Neural progenitor cell (in vitro differentiated cells): ENCODE data around the gene A1CF. TPM values are rescaled to one million over a fixed set of nuclear protein-coding genes. Genes with fewer than 3 reads are reported as not detected.

Experiments used
- DNase-seq: peaks from one replicate; pipeline ENCODE4 v3.0.0-alpha.2; 2016; ENCODE audit warnings: low spot score
- H2AFZ ChIP-seq: fragments of 200-600 bp; sonication (generic); replicated peaks from 2 replicates; pipeline ENCODE4 v1.6.1; 2016; ENCODE audit warnings: antibody characterized with exemption
- H3F3A ChIP-seq: fragments of 200-600 bp; sonication (generic); 2 replicates; pipeline ENCODE4 v1.6.1; 2016; ENCODE audit warnings: antibody characterized with exemption, low read depth
- H3K27ac ChIP-seq: fragments of 200-600 bp; sonication (generic); 2 replicates; pipeline ENCODE4 v1.5.1; 2016; ENCODE audit warnings: mild to moderate bottlenecking
- H3K27me3 ChIP-seq: fragments of 200-600 bp; sonication (generic); 2 replicates; pipeline ENCODE4 v1.6.1; 2016; ENCODE audit warnings: mild to moderate bottlenecking, moderate library complexity
- H3K36me3 ChIP-seq: fragments of 200-600 bp; sonication (generic); 2 replicates; pipeline ENCODE4 v1.5.1; 2016
- H3K4me1 ChIP-seq: fragments of 200-600 bp; sonication (generic); 2 replicates; pipeline ENCODE4 v1.6.1; 2016; ENCODE audit warnings: mixed run types
- H3K4me2 ChIP-seq: fragments of 200-600 bp; sonication (generic); 2 replicates; pipeline ENCODE4 v1.6.1; 2016
- H3K4me3 ChIP-seq: fragments of 200-600 bp; sonication (generic); 2 replicates; pipeline ENCODE4 v1.5.1; 2016
- H3K79me2 ChIP-seq: fragments of 200-600 bp; sonication (generic); 2 replicates; pipeline ENCODE4 v1.6.1; 2016; ENCODE audit warnings: low read depth
- H3K9ac ChIP-seq: fragments of 200-600 bp; sonication (generic); 2 replicates; pipeline ENCODE4 v1.6.1; 2016
- H3K9me3 ChIP-seq: fragments of 200-600 bp; sonication (generic); 2 replicates; pipeline ENCODE4 v1.5.1; 2016; ENCODE audit warnings: low read depth
- H4K20me1 ChIP-seq: fragments of 200-600 bp; sonication (generic); 2 replicates; pipeline ENCODE4 v1.6.1; 2016; ENCODE audit warnings: low read depth
- H3K27ac Mint-ChIP-seq: 3 replicates; pipeline ENCODE4 v1.8.0; 2021; ENCODE audit warnings: mixed read lengths
- H3K27me3 Mint-ChIP-seq: 2 replicates; pipeline ENCODE4 v1.8.0; 2022; ENCODE audit warnings: low read depth, mild to moderate bottlenecking, inconsistent platforms, moderate library complexity, mixed read lengths; ENCODE audit not compliant: insufficient read depth
- H3K36me3 Mint-ChIP-seq: 3 replicates; pipeline ENCODE4 v1.8.0; 2021; ENCODE audit warnings: mixed read lengths
- H3K4me1 Mint-ChIP-seq: 3 replicates; pipeline ENCODE4 v1.8.0; 2021; ENCODE audit warnings: mixed read lengths
- H3K4me3 Mint-ChIP-seq: 3 replicates; pipeline ENCODE4 v1.8.0; 2021; ENCODE audit warnings: mild to moderate bottlenecking, moderate library complexity, mixed read lengths
- H3K9me3 Mint-ChIP-seq: 3 replicates; pipeline ENCODE4 v1.8.0; 2020; ENCODE audit warnings: mixed read lengths
- EZH2 ChIP-seq: fragments of 200-600 bp; sonication (generic); IDR thresholded peaks from 2 replicates; pipeline ENCODE4 v1.6.1; 2017; ENCODE audit warnings: antibody characterized with exemption, mild to moderate bottlenecking, moderate library complexity
- EZH2phosphoT487 ChIP-seq: fragments of 200-600 bp; sonication (generic); IDR thresholded peaks from 2 replicates; pipeline ENCODE4 v1.6.1; 2017; ENCODE audit warnings: antibody characterized with exemption
- total RNA-seq: library from RNA; depleted of rRNA; stranded (reverse); fragments of >200 nt; gene quantifications from 2 replicates; pipeline ENCODE4 v1.2.3, GENCODE V29; 2015; ENCODE audit warnings: low replicate concordance
- TF ChIP-seq, protein P1 (sequence below): fragments of 200-600 bp; sonication (generic); IDR thresholded peaks from 2 replicates; pipeline ENCODE4 v1.5.1; 2017; ENCODE audit warnings: antibody characterized with exemption, mild to moderate bottlenecking

A1CF gene
- total RNA-seq, 1 donor from 2014 or later, result not detected

DNA sequence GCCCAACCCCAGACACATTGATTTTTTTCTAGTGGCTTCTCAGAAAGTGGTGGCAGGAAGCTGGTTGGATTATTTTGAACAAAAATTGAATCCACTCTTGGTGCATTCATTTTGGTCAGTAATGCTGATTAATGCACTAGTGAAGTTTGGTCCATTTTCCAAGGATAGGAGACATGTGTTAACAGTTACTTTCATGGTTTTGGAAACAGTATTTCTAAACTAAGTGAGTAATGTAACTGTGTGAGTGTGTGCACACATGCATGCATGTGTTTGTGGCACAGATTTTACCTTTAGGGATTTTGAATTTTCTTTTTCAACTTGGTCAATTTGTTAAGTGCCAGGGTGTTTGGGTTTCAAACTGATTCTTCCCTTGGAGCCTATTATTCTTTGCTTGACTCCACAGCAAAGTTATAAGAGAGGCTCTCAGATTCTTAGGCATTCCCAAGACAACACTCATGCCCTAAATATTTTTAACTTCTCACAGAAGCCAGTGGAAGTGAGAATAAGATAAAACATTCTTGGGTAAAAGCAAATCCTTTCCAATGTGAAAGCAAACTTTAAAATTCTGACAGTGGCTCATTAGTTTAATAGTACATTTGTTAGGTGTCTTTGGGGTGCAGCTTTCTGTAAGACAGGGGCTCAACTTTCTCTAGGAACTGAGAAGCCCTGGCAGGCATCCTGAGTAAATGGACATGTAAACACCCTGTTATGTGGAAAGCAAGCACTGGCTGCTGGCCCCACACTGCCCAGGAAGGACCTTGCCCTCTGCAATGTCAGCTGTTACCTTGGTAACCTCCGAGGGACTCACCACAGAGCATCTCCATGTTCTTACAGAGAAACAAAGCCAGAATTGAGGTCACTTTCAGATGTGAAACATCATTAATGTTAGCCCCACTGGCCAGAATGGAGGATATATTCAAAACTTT is 77.3 kb downstream of the A1CF start:
- no peaks in the 10 kb centered on the region for H3K79me2 ChIP-seq
- no peaks in the 10 kb centered on the region for H3K27me3 ChIP-seq
- Mint-ChIP-seq H3K36me3 (no peaks in the 10 kb centered on the region), H3K9me3 (no peaks in the 10 kb centered on the region), H3K27ac (peak overlapping the region; percentile 66), H3K4me1 (peaks cover 28% of the 10 kb centered on the region), H3K4me3 (no peak overlapping the region), H3K27me3 (peaks cover 4% of the 10 kb centered on the region)
- H3K27ac ChIP-seq, result no peak overlapping the region
- no peak overlapping the region for H3K4me2 ChIP-seq
- H3K4me1 ChIP-seq, result peaks cover 37% of the 10 kb centered on the region
- no peaks in the 10 kb centered on the region for H3K9me3 ChIP-seq
- no peaks in the 10 kb centered on the region for H3K36me3 ChIP-seq
- no peak overlapping the region for H3K9ac ChIP-seq
- no peaks in the 10 kb centered on the region for H4K20me1 ChIP-seq
- peak; percentile 13 for DNase-seq
- no peak overlapping the region for H3K4me3 ChIP-seq
- TF ChIP-seq EZH2 (no peak), EZH2phosphoT487 (no peak)
- TF ChIP-seq, protein P1, sequence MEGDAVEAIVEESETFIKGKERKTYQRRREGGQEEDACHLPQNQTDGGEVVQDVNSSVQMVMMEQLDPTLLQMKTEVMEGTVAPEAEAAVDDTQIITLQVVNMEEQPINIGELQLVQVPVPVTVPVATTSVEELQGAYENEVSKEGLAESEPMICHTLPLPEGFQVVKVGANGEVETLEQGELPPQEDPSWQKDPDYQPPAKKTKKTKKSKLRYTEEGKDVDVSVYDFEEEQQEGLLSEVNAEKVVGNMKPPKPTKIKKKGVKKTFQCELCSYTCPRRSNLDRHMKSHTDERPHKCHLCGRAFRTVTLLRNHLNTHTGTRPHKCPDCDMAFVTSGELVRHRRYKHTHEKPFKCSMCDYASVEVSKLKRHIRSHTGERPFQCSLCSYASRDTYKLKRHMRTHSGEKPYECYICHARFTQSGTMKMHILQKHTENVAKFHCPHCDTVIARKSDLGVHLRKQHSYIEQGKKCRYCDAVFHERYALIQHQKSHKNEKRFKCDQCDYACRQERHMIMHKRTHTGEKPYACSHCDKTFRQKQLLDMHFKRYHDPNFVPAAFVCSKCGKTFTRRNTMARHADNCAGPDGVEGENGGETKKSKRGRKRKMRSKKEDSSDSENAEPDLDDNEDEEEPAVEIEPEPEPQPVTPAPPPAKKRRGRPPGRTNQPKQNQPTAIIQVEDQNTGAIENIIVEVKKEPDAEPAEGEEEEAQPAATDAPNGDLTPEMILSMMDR, result no peak
- no peak overlapping the region for H2AFZ ChIP-seq
- no peaks in the 10 kb centered on the region for H3F3A ChIP-seq

- Mint-ChIP-seq H3K27me3 (peaks cover 4% of the 10 kb centered on the region), H3K27ac (no peak overlapping the region), H3K4me3 (no peak overlapping the region), H3K36me3 (no peaks in the 10 kb centered on the region), H3K4me1 (peaks cover 28% of the 10 kb centered on the region), H3K9me3 (no peaks in the 10 kb centered on the region)
- peak; percentile 38 for DNase-seq
- Histone ChIP-seq H3K9ac (no peak overlapping the region), H4K20me1 (no peaks in the 10 kb centered on the region), H3K36me3 (no peaks in the 10 kb centered on the region), H3K27ac (no peak overlapping the region), H3K4me3 (no peak overlapping the region), H3K4me2 (peak overlapping the region; percentile 9), H3F3A (no peaks in the 10 kb centered on the region), H3K27me3 (no peaks in the 10 kb centered on the region), H3K4me1 (peaks cover 37% of the 10 kb centered on the region), H2AFZ (peak overlapping the region; percentile 93), H3K9me3 (no peaks in the 10 kb centered on the region), H3K79me2 (no peaks in the 10 kb centered on the region)
- TF ChIP-seq, protein P1, result no peak
- no peak for TF ChIP-seq EZH2phosphoT487
- TF ChIP-seq EZH2, result no peak
These were observed 79.3 kb downstream of the A1CF start for GRCh38 chr10:50805981-50806622.

- Mint-ChIP-seq H3K27me3 (no peaks in the 10 kb centered on the region), H3K27ac (no peak overlapping the region), H3K4me1 (no peaks in the 10 kb centered on the region), H3K36me3 (no peaks in the 10 kb centered on the region), H3K4me3 (no peak overlapping the region), H3K9me3 (no peaks in the 10 kb centered on the region)
- no peaks in the 10 kb centered on the region for H3K27me3 ChIP-seq
- peaks cover 6% of the 10 kb centered on the region for H3K4me1 ChIP-seq
- no peaks in the 10 kb centered on the region for H3K9me3 ChIP-seq
- DNase-seq, result no peak
- no peaks in the 10 kb centered on the region for H4K20me1 ChIP-seq
- no peaks in the 10 kb centered on the region for H3K36me3 ChIP-seq
- H2AFZ ChIP-seq, result no peak overlapping the region
- no peaks in the 10 kb centered on the region for H3F3A ChIP-seq
- no peak for TF ChIP-seq EZH2
- no peak for TF ChIP-seq EZH2phosphoT487
- TF ChIP-seq, protein P1, result no peak
- no peak overlapping the region for H3K9ac ChIP-seq
- no peak overlapping the region for H3K27ac ChIP-seq
- H3K79me2 ChIP-seq, result no peaks in the 10 kb centered on the region
- no peak overlapping the region for H3K4me3 ChIP-seq
- no peak overlapping the region for H3K4me2 ChIP-seq
These were observed 85.8 kb downstream of the A1CF start for GRCh38 chr10:50799595-50799994.
